K562 (cell line): ENCODE results near the gene SLC15A3. TPM values are rescaled to one million over a fixed set of nuclear protein-coding genes. Genes with fewer than 3 reads are reported as not detected.

ENCODE experiments used
- ATAC-seq: fragments of 200-7000 bp; cut with Tn5 transposase; 3 replicates; pipeline ENCODE4 v1.9.1; 2020; ENCODE audit warnings: moderate library complexity
- Bru-seq: library from RNA; stranded (reverse); fragments of 400-500 nt; gene quantifications from one replicate; lab custom pipeline; 2021; lab: Mats Ljungman, UMichigan
- BruChase-seq, 2 experiments: library from RNA; stranded (reverse); fragments of 400-500 nt; gene quantifications; one replicate each; lab custom pipeline; 2021; lab: Mats Ljungman, UMichigan
- BruUV-seq: library from RNA; stranded (reverse); fragments of 400-500 nt; replicated peaks from 2 replicates; lab custom pipeline; 2021; lab: Mats Ljungman, UMichigan
- CTCF ChIA-PET: fragments of 300-600 bp; formaldehyde crosslinking; extraction: SDS; loops from one replicate; lab custom pipeline; 2021; ENCODE audit warnings: low intra/inter-chr PET ratio; lab: Yijun Ruan, JAX
- POLR2A ChIA-PET: fragments of 300-600, 350-650 bp; sonication (Branson Sonifier 250); formaldehyde crosslinking; extraction: SDS; loops from one replicate; lab custom pipeline; 2021; ENCODE audit warnings: antibody characterized with exemption, inconsistent platforms; lab: Yijun Ruan, JAX
- DNase-seq, 4 experiments: peaks; one replicate each; pipeline versions ENCODE4 v3.0.0 to v3.0.0-alpha.2; 2011 to 2018; ENCODE audit warnings: low spot score in 3 of 4, mixed read lengths in 3 of 4; ENCODE audit errors: extremely low read depth in 1 of 4
- FAIRE-seq: peaks from 2 replicates; lab custom pipeline; 2011; peaks lifted over from hg19 to GRCh38; lab: Jason Lieb, UNC
- H2AFZ ChIP-seq: 2 replicates; pipeline ENCODE4 v1.6.0; 2011; ENCODE audit warnings: low read depth, low read length, control low read depth, inconsistent platforms
- H3K27ac ChIP-seq: fragments of 200-600 bp; 3 replicates; pipeline ENCODE4 v1.8.0; 2011; ENCODE audit warnings: low read depth, mild to moderate bottlenecking, control low read depth, inconsistent platforms, low read length, moderate library complexity, mixed read lengths; ENCODE audit errors: extremely low read depth
- H3K27me3 ChIP-seq, 2 experiments: fragments of 300-600 bp in 1 of 2; 2 replicates in 1 of 2; 3 replicates in 1 of 2; pipeline versions ENCODE4 v1.6.0 to v1.8.0; 2011; ENCODE audit warnings: inconsistent platforms in 2 of 2, low read length in 2 of 2, mild to moderate bottlenecking in 1 of 2, mixed read lengths in 1 of 2, moderate library complexity in 1 of 2; ENCODE audit not compliant: control insufficient read depth in 2 of 2, insufficient read depth in 2 of 2
- H3K36me3 ChIP-seq: fragments of 300-600 bp; 3 replicates; pipeline ENCODE4 v1.8.0; 2011; ENCODE audit warnings: mild to moderate bottlenecking, low read length, inconsistent platforms; ENCODE audit not compliant: control insufficient read depth, insufficient read depth
- H3K4me1 ChIP-seq, 2 experiments: fragments of 200-600 bp in 1 of 2; replicated peaks in 1 of 2; 2 replicates in 1 of 2; 3 replicates in 1 of 2; pipeline versions ENCODE4 v1.5.1 to v1.8.0; 2011; ENCODE audit warnings: inconsistent platforms in 2 of 2, low read length in 2 of 2, mild to moderate bottlenecking in 1 of 2, mixed read lengths in 1 of 2, moderate library complexity in 1 of 2; ENCODE audit not compliant: control insufficient read depth in 2 of 2, insufficient read depth in 2 of 2
- H3K4me2 ChIP-seq: 2 replicates; pipeline ENCODE4 v1.6.1; 2011; ENCODE audit warnings: low read length, control low read depth, inconsistent platforms, mixed read lengths; ENCODE audit not compliant: insufficient read depth
- H3K4me3 ChIP-seq: fragments of 200-600 bp; sonication (generic), shearing (Covaris generic); 2 replicates; pipeline ENCODE4 v1.5.1; 2016; ENCODE audit warnings: control low read depth, inconsistent platforms
- H3K79me2 ChIP-seq: fragments of 200-600 bp; 3 replicates; pipeline ENCODE4 v1.8.0; 2011; ENCODE audit warnings: low read length, inconsistent platforms; ENCODE audit not compliant: control insufficient read depth, insufficient read depth
- H3K9ac ChIP-seq, 2 experiments: 2 replicates each; pipeline versions ENCODE4 v1.6.0 to v1.6.1; 2011; ENCODE audit warnings: low read depth in 2 of 2, low read length in 2 of 2, control low read depth in 1 of 2, inconsistent platforms in 1 of 2, mild to moderate bottlenecking in 1 of 2, mixed read lengths in 1 of 2; ENCODE audit not compliant: insufficient read depth in 1 of 2
- H3K9me1 ChIP-seq: one replicate; pipeline ENCODE4 v1.6.0; 2011; ENCODE audit warnings: inconsistent platforms, mild to moderate bottlenecking, low read length, moderate library complexity; ENCODE audit not compliant: control insufficient read depth, insufficient read depth
- H3K9me3 ChIP-seq: replicated peaks from 2 replicates; pipeline ENCODE4 v1.5.1; 2011; ENCODE audit warnings: low read depth, low read length, inconsistent platforms; ENCODE audit not compliant: control insufficient read depth, insufficient read depth
- H4K20me1 ChIP-seq: replicated peaks from 2 replicates; pipeline ENCODE4 v1.6.1; 2011; ENCODE audit warnings: low read length, inconsistent platforms, mixed read lengths; ENCODE audit not compliant: control insufficient read depth, insufficient read depth
- MITF ChIP-seq: IDR thresholded peaks from 2 replicates; pipeline ENCODE4 v1.6.1; 2014; ENCODE audit warnings: antibody characterized with exemption
- NKRF ChIP-seq: fragments of 450-650 bp; IDR thresholded peaks from 2 replicates; pipeline ENCODE4 v1.6.1; 2016; ENCODE audit warnings: borderline replicate concordance
- PTBP1 ChIP-seq: fragments of 200-400 bp; formaldehyde crosslinking; IDR thresholded peaks from 2 replicates; pipeline ENCODE4 v1.6.1; 2017; ENCODE audit warnings: low read depth, low read length
- ZBTB1 ChIP-seq: sonication (generic); formaldehyde crosslinking; IDR thresholded peaks from 2 replicates; pipeline ENCODE4 v1.8.1; 2023; ENCODE audit warnings: missing genetic modification reagents, low read depth, mild to moderate bottlenecking, borderline replicate concordance
- ZNF444 ChIP-seq: fragments of 250-450 bp; sonication (Bioruptor Pico); IDR thresholded peaks from 2 replicates; pipeline ENCODE4 v1.4.0; 2020; ENCODE audit warnings: mild to moderate bottlenecking, moderate library complexity
- WGBS: fragments of 100-300 bp; shearing (Covaris generic); methylation state at CpG from one replicate; pipeline ENCODE4 v1.1.6; 2016; ENCODE audit warnings: low coverage, mixed read lengths; ENCODE audit not compliant: insufficient coverage; ENCODE audit errors: missing lambda C conversion rate; 5-methylcytosine and 5-hydroxymethylcytosine counted together
- in situ Hi-C: fragments of 300-500 bp; cut with MboI; formaldehyde crosslinking; loops from 4 replicates; pipeline ENCODE4 v1.15.0; 2018; ENCODE audit warnings: inconsistent platforms, mixed read lengths
- intact Hi-C: fragments of 100-400 bp; cut with micrococcal nuclease; formaldehyde crosslinking; loops from 2 replicates; pipeline ENCODE4 v1.14.2; 2022
- long read RNA-seq, 3 experiments: library from polyadenylated mRNA in 2 of 3; library from RNA in 1 of 3; unstranded in 2 of 3; stranded (forward) in 1 of 3; transcript quantifications; one replicate each; pipeline ENCODE4 v2.0.0, GENCODE V29; 2019 to 2022
- polyA minus RNA-seq, 3 experiments: library from RNA; depleted of rRNA, polyadenylated mRNA; stranded (reverse); fragments of >200 nt; gene quantifications; 2 replicates each; pipeline ENCODE4 v1.2.3, GENCODE V29; 2011
- polyA plus RNA-seq, 8 experiments: library from polyadenylated mRNA; depleted of rRNA in 4 of 8; stranded (reverse) in 5 of 8; unstranded in 3 of 8; fragments of >200 nt; fragmentation: Nextera tagmentation in 2 of 8; fragmentation: Illumina TruSeq in 1 of 8; extraction: Ambion mirVana in 2 of 8; extraction: Trizol in 1 of 8; gene quantifications; 2 replicates each; pipeline versions ENCODE4 v1.2.1 to v1.2.3, GENCODE V29; 2011 to 2014; ENCODE audit warnings: inconsistent platforms in 1 of 8, missing spikeins in 1 of 8
- total RNA-seq, 7 experiments: library from RNA; depleted of rRNA in 6 of 7; stranded (reverse); fragments of >200 nt in 6 of 7; fragmentation: Illumina TruSeq in 2 of 7; extraction: Trizol in 2 of 7; gene quantifications; 2 replicates each; pipeline versions ENCODE4 v1.2.1 to v1.2.3, GENCODE V29; 2011 to 2021; ENCODE audit warnings: low replicate concordance in 1 of 7
- TF ChIP-seq, protein P1 (sequence below), 3 experiments: fragments of 200-800 bp in 1 of 3; sonication (Bioruptor generic) in 1 of 3; sonication (generic) in 1 of 3; formaldehyde crosslinking in 1 of 3; IDR thresholded peaks; 2 replicates each; pipeline versions ENCODE4 v1.6.1 to v1.8.0; 2016 to 2022; ENCODE audit warnings: mild to moderate bottlenecking in 2 of 3, missing compliant biosample characterization in 2 of 3, missing genetic modification characterization in 2 of 3, missing genetic modification reagents in 1 of 3
- TF ChIP-seq, protein P2 (sequence below), 2 experiments: fragments of 150-350 bp in 1 of 2; IDR thresholded peaks; 2 replicates each; pipeline ENCODE4 v1.6.1; 2012 to 2016; ENCODE audit warnings: low read depth in 2 of 2, low read length in 2 of 2, mild to moderate bottlenecking in 1 of 2, moderate library complexity in 1 of 2

SLC15A3 gene
- not detected in 2 replicates for total RNA-seq (2011; cell fraction: chromatin; rRNA removed; ENCODE audit: low replicate concordance)
- total RNA-seq (2011; cell fraction: nucleolus; rRNA removed): not detected in 2 replicates
- not detected in 2 replicates for total RNA-seq (2011; cell fraction: nucleoplasm; rRNA removed)
- not detected in 2 replicates for total RNA-seq (2014; rRNA removed)
- not detected in 2 replicates for total RNA-seq (2014; rRNA removed; fragmentation: Illumina TruSeq; extraction: Trizol)
- total RNA-seq (2015; rRNA removed; fragmentation: Illumina TruSeq; extraction: Trizol): not detected in 2 replicates
- 0.27 and 0.45 TPM in 2 replicates for total RNA-seq (2021)
- polyA plus RNA-seq (2011; rRNA removed): not detected in 2 replicates
- polyA plus RNA-seq (2011; cell fraction: cytosol; rRNA removed): not detected in 2 replicates
- not detected in 2 replicates for polyA plus RNA-seq (2011; cell fraction: nucleus; rRNA removed)
- not detected in 2 replicates for polyA plus RNA-seq (2012)
- not detected in 2 replicates for polyA plus RNA-seq (2014; fragmentation: Illumina TruSeq; extraction: Trizol)
- polyA plus RNA-seq (2014; fragmentation: Nextera tagmentation; extraction: Ambion mirVana): not detected
- polyA plus RNA-seq (2014; rRNA removed): 0.07 TPM in 1 of 2 replicates, not detected in the other
- polyA minus RNA-seq (2011; rRNA and poly(A)+ RNA removed): not detected in 2 replicates
- polyA minus RNA-seq (2011; cell fraction: cytosol; rRNA and poly(A)+ RNA removed): not detected in 2 replicates
- not detected in 2 replicates for polyA minus RNA-seq (2011; cell fraction: nucleus; rRNA and poly(A)+ RNA removed)
- Bru-seq, nascent RNA: not detected
- BruChase-seq, experiment 1, labeled RNA remaining after a 2-hour chase: not detected
- BruChase-seq, experiment 2, labeled RNA remaining after a 6-hour chase: percentile 11 among the genes with signal in this experiment
- long read RNA-seq, experiment 1: 0 reads
- long read RNA-seq, experiment 2: 0 reads
- long read RNA-seq, experiment 3: 0 reads

- POLR2A ChIA-PET: no interaction called here
- Histone ChIP-seq H4K20me1 (peaks cover 3% of the 10 kb centered on the region; the same call in 1 of the 2 replicates), H3K4me1 (peaks cover 0 to 6% of the 10 kb centered on the region in 2 experiments; a peak in 3 of 5 replicates), H3K4me3 (no peak within 1 kb of the TSS), H3K79me2 (no peaks in the 10 kb centered on the region), H2AFZ (no peak within 1 kb of the TSS), H3K9me1 (no peaks in the 10 kb centered on the region), H3K27ac (no peak within 1 kb of the TSS), H3K9ac (peak within 1 kb of the TSS in 1 of 2 experiments; percentile 9; a peak in 1 of 4 replicates), H3K4me2 (no peak within 1 kb of the TSS), H3K36me3 (no peaks in the 10 kb centered on the region), H3K9me3 (no peaks in the 10 kb centered on the region), H3K27me3 (peaks cover 40 to 75% of the 10 kb centered on the region in 2 experiments; a peak in 4 of 5 replicates)
- FAIRE-seq: no peak
- no peak for DNase-seq
- peak; percentile 41; the same call in 2 of the 3 replicates for ATAC-seq
- BruUV-seq: no TSS peak
- CTCF ChIA-PET: no interaction called here
- intact Hi-C loops: no loop called here
- in situ Hi-C loops: no loop called here
- WGBS: 3% methylated on average over 17 of the region's 23 CpGs
- TF ChIP-seq ZBTB1 (CRISPR knock-in tag) (no peak), NKRF (no peak), ZNF444 (CRISPR knock-in tag) (no peak), PTBP1 (no peak), MITF (no peak)
- TF ChIP-seq, protein P1, sequence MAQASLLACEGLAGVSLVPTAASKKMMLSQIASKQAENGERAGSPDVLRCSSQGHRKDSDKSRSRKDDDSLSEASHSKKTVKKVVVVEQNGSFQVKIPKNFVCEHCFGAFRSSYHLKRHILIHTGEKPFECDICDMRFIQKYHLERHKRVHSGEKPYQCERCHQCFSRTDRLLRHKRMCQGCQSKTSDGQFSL (CRISPR knock-in tag; IDR thresholded peaks at IDR 0.05): no peak
- TF ChIP-seq, protein P1 (tag; IDR thresholded peaks at IDR 0.05): no peak
- TF ChIP-seq, protein P2, sequence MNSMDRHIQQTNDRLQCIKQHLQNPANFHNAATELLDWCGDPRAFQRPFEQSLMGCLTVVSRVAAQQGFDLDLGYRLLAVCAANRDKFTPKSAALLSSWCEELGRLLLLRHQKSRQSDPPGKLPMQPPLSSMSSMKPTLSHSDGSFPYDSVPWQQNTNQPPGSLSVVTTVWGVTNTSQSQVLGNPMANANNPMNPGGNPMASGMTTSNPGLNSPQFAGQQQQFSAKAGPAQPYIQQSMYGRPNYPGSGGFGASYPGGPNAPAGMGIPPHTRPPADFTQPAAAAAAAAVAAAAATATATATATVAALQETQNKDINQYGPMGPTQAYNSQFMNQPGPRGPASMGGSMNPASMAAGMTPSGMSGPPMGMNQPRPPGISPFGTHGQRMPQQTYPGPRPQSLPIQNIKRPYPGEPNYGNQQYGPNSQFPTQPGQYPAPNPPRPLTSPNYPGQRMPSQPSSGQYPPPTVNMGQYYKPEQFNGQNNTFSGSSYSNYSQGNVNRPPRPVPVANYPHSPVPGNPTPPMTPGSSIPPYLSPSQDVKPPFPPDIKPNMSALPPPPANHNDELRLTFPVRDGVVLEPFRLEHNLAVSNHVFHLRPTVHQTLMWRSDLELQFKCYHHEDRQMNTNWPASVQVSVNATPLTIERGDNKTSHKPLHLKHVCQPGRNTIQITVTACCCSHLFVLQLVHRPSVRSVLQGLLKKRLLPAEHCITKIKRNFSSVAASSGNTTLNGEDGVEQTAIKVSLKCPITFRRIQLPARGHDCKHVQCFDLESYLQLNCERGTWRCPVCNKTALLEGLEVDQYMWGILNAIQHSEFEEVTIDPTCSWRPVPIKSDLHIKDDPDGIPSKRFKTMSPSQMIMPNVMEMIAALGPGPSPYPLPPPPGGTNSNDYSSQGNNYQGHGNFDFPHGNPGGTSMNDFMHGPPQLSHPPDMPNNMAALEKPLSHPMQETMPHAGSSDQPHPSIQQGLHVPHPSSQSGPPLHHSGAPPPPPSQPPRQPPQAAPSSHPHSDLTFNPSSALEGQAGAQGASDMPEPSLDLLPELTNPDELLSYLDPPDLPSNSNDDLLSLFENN (IDR thresholded peaks at IDR 0.05; ENCODE audit: low read depth in 2 of 2, low read length in 2 of 2): no peak
These were observed at the start of gene SLC15A3 for GRCh38 chr11:60951904-60952741. TSS of gene SLC15A3 (minus strand) at chr11:60952176. CDS start at chr11:60951551, 625 bp downstream.
